Right lobe of liver (tissue), 6 donors: ENCODE results near the gene SFRP5. TPM values are rescaled to one million over a fixed set of nuclear protein-coding genes. Genes with fewer than 3 reads are reported as not detected.

Source experiments
- ATAC-seq, 4 donors: fragments of 200-7000 bp; cut with Tn5 transposase; one replicate each; pipeline ENCODE4 v1.9.1; 2020; ENCODE audit warnings: mild to moderate bottlenecking in 4 of 4, moderate library complexity in 4 of 4
- DNase-seq, 3 donors: peaks; one replicate each; pipeline ENCODE4 v3.0.0-alpha.2; 2020
- H3K27ac ChIP-seq, 3 donors: fragments of 200-600 bp; one replicate each; pipeline ENCODE4 v1.8.0; 2022
- H3K27me3 ChIP-seq, 2 donors: fragments of 200-600 bp; one replicate each; pipeline ENCODE4 v1.8.0; 2022
- H3K36me3 ChIP-seq, 4 donors: fragments of 200-600 bp; sonication (generic) in 1 of 4; one replicate each; pipeline versions ENCODE4 v1.5.1 to v1.8.0; 2017 to 2022; ENCODE audit warnings: control low read depth in 1 of 4
- H3K4me1 ChIP-seq, 4 donors: fragments of 200-600 bp; sonication (generic) in 1 of 4; one replicate each; pipeline versions ENCODE4 v1.5.1 to v1.8.0; 2017 to 2022; ENCODE audit warnings: control low read depth in 1 of 4
- H3K4me3 ChIP-seq, 3 donors: fragments of 200-600 bp; one replicate each; pipeline ENCODE4 v1.8.0; 2022
- H3K9me3 ChIP-seq, 4 donors: fragments of 200-600 bp; sonication (generic) in 1 of 4; one replicate each; pipeline versions ENCODE4 v1.5.1 to v1.8.0; 2017 to 2022; ENCODE audit warnings: control low read depth in 1 of 4
- POLR2A ChIP-seq: fragments of 450-650 bp; IDR thresholded peaks from one replicate; pipeline ENCODE4 v1.6.1; 2017; ENCODE audit warnings: antibody characterized with exemption, mild to moderate bottlenecking
- WGBS: methylation state at CpG from one replicate; pipeline ENCODE4 v1.1.6; 2018; ENCODE audit warnings: low coverage, low lambda C conversion rate; ENCODE audit not compliant: insufficient coverage; ENCODE audit errors: missing lambda C conversion rate; 5-methylcytosine and 5-hydroxymethylcytosine counted together
- intact Hi-C, 2 donors: fragments of 100-400 bp; cut with DNase I; formaldehyde crosslinking; loops; one replicate each; pipeline versions ENCODE4 v1.11.2 to v1.14.1; 2022
- total RNA-seq, 6 experiments: library from RNA; depleted of rRNA in 2 of 6; stranded (reverse); fragments of >200 nt in 2 of 6; fragmentation: NEBNext Ultra II Directional in 3 of 6; extraction: Animal tissue kit (Norgen Biotek cat#: 25700) in 3 of 6; gene quantifications; one replicate each; pipeline versions ENCODE4 v1.1.0 to v1.2.4, GENCODE V29; 2016 to 2023
- TF ChIP-seq, protein P1 (sequence below), 4 donors: fragments of 200-600 bp in 3 of 4; fragments of 450-650 bp in 1 of 4; IDR thresholded peaks; one replicate each; pipeline versions ENCODE4 v1.5.1 to v1.8.0; 2016 to 2022; ENCODE audit warnings: antibody characterized with exemption in 4 of 4, mild to moderate bottlenecking in 2 of 4
- donor health status: DM: no; HTN: yes; CAD: no.
- donor health status: DM: no; HTN: no; CAD: no.
- donor health status: DM: no; HTN: no; CAD: no.
- donor health status: DM: no; HTN: yes; CAD: no.
- donor health status: DM: no; HTN: yes; CAD: no.

SFRP5 gene
- total RNA-seq, 6 experiments from 2014 or later = 1.6 to 6.6 (median 4.5) TPM

DNA sequence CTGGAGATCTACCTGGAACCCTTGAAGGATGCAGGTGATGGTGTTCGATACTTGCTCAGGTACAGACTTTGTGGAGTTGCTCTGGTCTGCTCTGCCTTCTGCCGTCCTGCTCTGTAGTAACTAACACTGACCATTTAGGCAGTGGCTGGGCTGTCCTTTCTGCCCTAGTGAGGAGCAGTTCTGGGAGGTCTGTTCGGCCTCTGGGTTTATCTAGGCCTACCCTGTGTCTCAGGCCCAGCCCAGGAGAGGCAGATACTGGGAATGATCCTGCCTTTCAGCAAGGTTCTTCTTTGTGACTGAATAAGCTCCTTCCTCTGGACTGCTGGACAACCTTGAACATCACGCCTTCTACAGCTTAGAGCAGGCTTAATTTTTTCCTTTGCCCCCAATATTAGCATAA lies 33.2 kb downstream of the SFRP5 start:
- no peak overlapping the region for H3K27ac ChIP-seq

DNA sequence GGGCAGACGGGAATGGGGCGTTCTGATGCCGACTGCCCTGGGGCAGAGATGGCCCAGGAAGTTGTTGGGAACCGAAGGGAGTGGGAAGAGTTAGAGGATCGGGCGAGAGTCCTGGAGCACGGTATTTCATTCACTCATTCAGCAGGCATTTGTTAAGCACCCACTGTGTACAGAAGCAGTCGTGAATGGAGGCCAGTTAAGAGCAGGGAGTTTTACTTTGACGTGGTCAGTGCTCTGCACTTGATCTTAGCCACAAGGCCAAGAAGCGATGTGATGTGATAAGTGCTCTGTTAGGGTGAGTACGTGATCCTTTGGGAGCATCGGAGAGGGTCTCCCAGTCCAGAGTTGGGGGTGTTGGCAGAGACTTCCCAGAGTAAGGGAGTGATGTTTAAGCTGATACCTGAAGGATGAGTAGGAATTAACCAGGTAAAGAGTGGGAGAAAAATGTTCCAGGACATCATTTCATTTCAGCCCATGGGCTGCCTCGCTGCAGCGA lies 34.0 kb downstream of the SFRP5 start:
- Histone ChIP-seq H3K9me3 (no peaks in the 10 kb centered on the region), H3K4me1 (peaks cover 0 to 15% (median 7%) of the 10 kb centered on the region in 4 donors), H3K36me3 (peaks cover 0 to 24% (median 0%) of the 10 kb centered on the region in 4 donors), H3K4me3 (peak overlapping the region; percentile 85 to 99 (median 95)), H3K27me3 (no peaks in the 10 kb centered on the region), H3K27ac (peak overlapping the region in 2 of 3 donors; percentile 93 to 95)
- WGBS = 40% methylated on average over 14 of the region's 14 CpGs
- ATAC-seq (no peak), DNase-seq (peak in 1 of 3 donors; percentile 11)
- intact Hi-C loops = loop anchor here in 1 of 2 donors (10.0 kb wide), 1 partner anchor 63 kb away; no protein-coding TSS in a partner anchor
- TF ChIP-seq, protein P1, sequence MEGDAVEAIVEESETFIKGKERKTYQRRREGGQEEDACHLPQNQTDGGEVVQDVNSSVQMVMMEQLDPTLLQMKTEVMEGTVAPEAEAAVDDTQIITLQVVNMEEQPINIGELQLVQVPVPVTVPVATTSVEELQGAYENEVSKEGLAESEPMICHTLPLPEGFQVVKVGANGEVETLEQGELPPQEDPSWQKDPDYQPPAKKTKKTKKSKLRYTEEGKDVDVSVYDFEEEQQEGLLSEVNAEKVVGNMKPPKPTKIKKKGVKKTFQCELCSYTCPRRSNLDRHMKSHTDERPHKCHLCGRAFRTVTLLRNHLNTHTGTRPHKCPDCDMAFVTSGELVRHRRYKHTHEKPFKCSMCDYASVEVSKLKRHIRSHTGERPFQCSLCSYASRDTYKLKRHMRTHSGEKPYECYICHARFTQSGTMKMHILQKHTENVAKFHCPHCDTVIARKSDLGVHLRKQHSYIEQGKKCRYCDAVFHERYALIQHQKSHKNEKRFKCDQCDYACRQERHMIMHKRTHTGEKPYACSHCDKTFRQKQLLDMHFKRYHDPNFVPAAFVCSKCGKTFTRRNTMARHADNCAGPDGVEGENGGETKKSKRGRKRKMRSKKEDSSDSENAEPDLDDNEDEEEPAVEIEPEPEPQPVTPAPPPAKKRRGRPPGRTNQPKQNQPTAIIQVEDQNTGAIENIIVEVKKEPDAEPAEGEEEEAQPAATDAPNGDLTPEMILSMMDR (IDR thresholded peaks at IDR 0.05) = no peak
- TF ChIP-seq POLR2A = no peak

More for the DNA sequence above, 33.2 kb downstream of the SFRP5 start:
- TF ChIP-seq, protein P1 (IDR thresholded peaks at IDR 0.05) = no peak
- no peak for TF ChIP-seq POLR2A
- WGBS = 100% methylated on average over 3 of the region's 4 CpGs
- ATAC-seq (no peak), DNase-seq (peak in 1 of 3 donors; percentile 31)
- H3K36me3 ChIP-seq = peaks cover 0 to 32% (median 0%) of the 10 kb centered on the region in 4 donors
- intact Hi-C loops = loop anchor here in 1 of 2 donors (10.0 kb wide), 1 partner anchor 64 kb away; no protein-coding TSS in a partner anchor
- no peaks in the 10 kb centered on the region for H3K9me3 ChIP-seq
- no peak overlapping the region for H3K4me3 ChIP-seq
- H3K27me3 ChIP-seq = no peaks in the 10 kb centered on the region
- H3K4me1 ChIP-seq = peaks cover 0 to 17% (median 7%) of the 10 kb centered on the region in 4 donors

DNA sequence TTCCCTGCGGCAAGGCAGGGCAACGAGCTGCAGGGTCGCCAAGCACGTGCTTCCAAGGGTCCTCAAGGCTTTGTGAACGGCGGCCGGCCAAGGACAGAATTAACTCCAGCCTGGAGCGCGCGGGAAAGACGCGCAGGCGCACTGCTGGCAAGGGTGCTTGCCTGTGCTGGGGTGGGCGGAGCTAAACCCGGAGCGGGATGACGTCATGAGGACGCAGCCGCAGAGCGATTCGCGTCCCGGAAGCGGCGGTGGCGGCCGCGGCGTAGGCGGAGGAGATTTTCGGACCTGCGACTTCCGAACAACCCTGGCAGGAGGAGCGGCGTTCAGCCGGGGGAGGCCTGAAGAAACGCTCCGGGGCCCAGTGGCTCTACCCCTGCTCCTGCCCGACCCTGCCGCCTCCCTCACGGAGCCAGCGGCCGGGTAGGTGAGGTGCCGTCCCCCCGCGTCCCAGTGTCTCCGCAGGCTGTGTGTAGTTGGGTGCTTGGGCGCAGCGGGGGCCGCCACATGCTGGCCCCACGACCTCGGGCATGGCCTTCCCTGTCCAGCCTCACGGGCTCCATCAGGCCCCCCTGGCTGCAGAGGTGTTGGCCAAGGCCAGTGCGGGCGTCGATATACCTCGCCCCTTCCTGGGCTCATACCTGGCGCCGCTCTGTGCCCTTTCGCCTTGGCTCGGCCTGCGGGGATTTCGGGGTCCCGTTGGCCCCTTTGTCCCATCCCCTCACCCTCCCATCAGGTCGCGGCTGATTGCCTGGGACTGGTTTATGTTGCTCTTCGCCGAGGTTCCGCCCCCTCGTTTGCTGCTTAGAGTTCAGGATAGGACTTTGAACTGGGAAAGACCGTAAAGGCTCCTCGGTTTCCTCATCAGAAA lies 34.7 kb downstream of the SFRP5 start, which contains the start of gene ZFYVE27:
TSS of gene ZFYVE27 (plus strand) at position 227 of the 868 bp plus-strand sequence. CDS start 1,350 bp downstream, outside the sequence.
- TF ChIP-seq, protein P1 (IDR thresholded peaks at IDR 0.05) = no peak
- TF ChIP-seq POLR2A = peak; percentile 93
- Histone ChIP-seq H3K27me3 (no peaks in the 10 kb centered on the region), H3K27ac (peak within 1 kb of the TSS; percentile 80 to 95 (median 93)), H3K4me3 (peak within 1 kb of the TSS; percentile 85 to 99 (median 95)), H3K9me3 (no peaks in the 10 kb centered on the region), H3K36me3 (peaks cover 0 to 24% (median 0%) of the 10 kb centered on the region in 4 donors), H3K4me1 (peaks cover 0 to 15% (median 6%) of the 10 kb centered on the region in 4 donors)
- ATAC-seq = peak; percentile 92 to 95 (median 93)
- under 1% methylated on average over 39 of the region's 72 CpGs for WGBS
- DNase-seq = peak; percentile 97 to 98 (median 97)
- intact Hi-C loops = loop anchor here in 1 of 2 donors (10.0 kb wide), 1 partner anchor 62 kb away; no protein-coding TSS in a partner anchor

DNA sequence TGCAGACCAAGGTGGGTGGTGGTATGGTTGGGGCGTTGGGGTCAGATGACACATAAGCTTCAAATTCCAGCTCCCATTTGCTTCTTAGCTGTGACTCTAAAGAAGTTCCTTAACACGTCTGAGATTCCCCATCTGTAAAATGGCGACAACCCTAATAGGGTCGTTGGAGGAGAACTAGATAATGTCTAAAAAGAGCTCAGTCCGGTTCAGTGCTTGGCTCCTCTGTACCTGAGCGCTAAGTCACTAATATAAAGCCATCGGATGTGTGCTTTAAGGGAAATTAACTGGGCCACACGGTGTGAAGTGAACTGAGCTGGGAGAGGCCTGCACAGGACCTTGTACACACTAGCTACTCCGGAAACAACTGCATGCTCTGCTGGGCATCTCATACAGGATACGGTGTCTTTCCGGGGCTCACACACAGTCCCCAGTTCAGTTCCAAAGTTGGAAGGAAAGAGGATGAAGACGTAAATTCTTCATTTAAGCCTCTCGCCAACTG lies 35.3 kb downstream of the SFRP5 start:
- peaks cover 0 to 15% (median 6%) of the 10 kb centered on the region in 4 donors for H3K4me1 ChIP-seq
- intact Hi-C loops = loop anchor here in 1 of 2 donors (10.0 kb wide), 1 partner anchor 62 kb away; no protein-coding TSS in a partner anchor
- TF ChIP-seq, protein P1 (IDR thresholded peaks at IDR 0.05) = no peak
- no peak for TF ChIP-seq POLR2A
- no peaks in the 10 kb centered on the region for H3K9me3 ChIP-seq
- peak overlapping the region in 2 of 3 donors; percentile 80 to 93 for H3K27ac ChIP-seq
- peak overlapping the region in 2 of 3 donors; percentile 85 to 99 for H3K4me3 ChIP-seq
- ATAC-seq (peak; percentile 6 to 23 (median 12)), DNase-seq (peak in 1 of 3 donors; percentile 1)
- H3K27me3 ChIP-seq = no peaks in the 10 kb centered on the region
- WGBS = 71% methylated on average over 10 of the region's 13 CpGs
- peaks cover 0 to 24% (median 0%) of the 10 kb centered on the region in 4 donors for H3K36me3 ChIP-seq
